ENCODE measurements around the gene QSOX1.
"Not testable (repeated sequence)": the region's sequence is repeated elsewhere in the genome, so short reads cannot be mapped to it uniquely, and the experiment has no call there.

Gene QSOX1, protein sequence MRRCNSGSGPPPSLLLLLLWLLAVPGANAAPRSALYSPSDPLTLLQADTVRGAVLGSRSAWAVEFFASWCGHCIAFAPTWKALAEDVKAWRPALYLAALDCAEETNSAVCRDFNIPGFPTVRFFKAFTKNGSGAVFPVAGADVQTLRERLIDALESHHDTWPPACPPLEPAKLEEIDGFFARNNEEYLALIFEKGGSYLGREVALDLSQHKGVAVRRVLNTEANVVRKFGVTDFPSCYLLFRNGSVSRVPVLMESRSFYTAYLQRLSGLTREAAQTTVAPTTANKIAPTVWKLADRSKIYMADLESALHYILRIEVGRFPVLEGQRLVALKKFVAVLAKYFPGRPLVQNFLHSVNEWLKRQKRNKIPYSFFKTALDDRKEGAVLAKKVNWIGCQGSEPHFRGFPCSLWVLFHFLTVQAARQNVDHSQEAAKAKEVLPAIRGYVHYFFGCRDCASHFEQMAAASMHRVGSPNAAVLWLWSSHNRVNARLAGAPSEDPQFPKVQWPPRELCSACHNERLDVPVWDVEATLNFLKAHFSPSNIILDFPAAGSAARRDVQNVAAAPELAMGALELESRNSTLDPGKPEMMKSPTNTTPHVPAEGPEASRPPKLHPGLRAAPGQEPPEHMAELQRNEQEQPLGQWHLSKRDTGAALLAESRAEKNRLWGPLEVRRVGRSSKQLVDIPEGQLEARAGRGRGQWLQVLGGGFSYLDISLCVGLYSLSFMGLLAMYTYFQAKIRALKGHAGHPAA

DNA sequence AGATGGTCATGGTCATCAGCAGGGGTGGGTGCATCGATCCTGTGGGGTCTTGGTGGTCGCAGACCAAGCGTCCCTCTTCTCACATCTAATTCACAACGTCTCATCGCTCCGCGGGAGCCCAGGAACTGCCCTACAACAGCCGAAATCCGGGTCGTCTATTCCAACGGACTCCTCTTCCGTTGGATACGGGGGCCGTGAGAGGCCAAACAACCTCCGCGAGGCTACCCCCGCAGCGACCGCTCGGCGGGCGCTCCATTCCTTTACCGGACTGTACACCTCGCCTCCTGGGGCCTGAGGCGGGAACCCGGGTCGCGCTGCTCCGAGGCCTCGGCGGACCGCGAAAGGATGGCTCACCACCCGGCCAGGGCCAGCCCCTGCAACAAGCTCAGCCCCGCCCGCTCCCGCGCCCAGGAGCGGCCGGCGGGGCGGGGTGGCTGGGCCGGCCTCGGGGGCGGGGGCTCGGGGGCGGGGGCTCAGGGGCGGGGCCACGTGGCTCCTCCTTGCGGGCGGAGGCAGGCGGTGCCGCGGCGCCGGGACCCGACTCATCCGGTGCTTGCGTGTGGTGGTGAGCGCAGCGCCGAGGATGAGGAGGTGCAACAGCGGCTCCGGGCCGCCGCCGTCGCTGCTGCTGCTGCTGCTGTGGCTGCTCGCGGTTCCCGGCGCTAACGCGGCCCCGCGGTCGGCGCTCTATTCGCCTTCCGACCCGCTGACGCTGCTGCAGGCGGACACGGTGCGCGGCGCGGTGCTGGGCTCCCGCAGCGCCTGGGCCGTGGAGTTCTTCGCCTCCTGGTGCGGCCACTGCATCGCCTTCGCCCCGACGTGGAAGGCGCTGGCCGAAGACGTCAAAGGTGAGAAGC, at the start of gene QSOX1:
TSS of gene QSOX1 (plus strand) at position 545 of the 857 bp plus-strand sequence. CDS start at position 584, 39 bp downstream.
- peak; percentile 89 for DNase-seq

DNA sequence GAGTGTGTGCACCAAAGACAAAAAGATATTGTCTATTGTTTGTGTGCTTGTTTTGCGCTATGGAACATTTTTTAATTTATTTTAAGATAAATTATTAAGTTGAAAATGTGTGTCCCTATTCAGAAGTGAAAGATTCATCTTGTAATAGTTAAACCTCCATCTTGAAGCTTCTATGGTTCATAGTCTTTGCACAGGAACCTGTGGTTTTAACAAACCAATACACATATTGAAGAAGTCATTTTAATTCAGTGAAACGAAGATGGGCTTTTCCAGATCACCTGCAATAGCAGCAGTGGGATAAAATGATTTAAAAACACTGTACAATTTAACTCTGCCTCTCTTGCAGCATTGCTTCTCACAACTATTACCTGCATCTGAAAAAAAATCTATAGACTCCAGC, 42.6 kb upstream of the QSOX1 start:
- DNase-seq: no peak

DNA sequence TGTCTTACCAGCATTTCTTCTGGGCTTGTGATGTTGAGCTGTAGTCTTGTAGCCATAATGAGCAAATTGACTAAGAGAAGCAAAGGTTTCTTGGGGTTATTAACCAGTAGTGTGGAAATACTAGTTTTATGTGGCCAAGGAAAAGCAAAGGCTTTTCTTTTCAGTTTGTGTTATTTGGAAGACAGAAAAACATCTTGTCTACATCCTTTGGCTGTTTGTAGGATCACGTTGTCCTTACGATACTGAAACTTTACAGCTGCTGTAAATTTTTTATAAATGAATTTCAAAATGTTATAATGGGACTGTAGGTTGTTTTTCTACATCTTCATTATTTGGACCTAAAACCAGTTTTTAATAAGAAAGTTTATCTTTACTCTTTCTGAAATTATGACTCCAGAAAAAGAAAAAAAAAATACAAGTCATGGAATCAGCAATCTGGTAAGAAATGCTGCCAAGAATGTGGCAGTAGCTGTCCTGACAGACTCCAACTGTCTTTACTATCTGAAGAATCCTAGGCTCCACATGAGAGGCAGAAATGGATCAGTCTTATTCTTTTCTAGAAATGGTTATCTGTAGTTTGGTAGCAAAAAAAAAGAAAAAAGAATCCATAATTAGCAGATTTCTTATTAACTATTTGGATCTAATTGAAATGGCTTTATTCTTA, 41.6 kb upstream of the QSOX1 start:
- DNase-seq: no peak

DNA sequence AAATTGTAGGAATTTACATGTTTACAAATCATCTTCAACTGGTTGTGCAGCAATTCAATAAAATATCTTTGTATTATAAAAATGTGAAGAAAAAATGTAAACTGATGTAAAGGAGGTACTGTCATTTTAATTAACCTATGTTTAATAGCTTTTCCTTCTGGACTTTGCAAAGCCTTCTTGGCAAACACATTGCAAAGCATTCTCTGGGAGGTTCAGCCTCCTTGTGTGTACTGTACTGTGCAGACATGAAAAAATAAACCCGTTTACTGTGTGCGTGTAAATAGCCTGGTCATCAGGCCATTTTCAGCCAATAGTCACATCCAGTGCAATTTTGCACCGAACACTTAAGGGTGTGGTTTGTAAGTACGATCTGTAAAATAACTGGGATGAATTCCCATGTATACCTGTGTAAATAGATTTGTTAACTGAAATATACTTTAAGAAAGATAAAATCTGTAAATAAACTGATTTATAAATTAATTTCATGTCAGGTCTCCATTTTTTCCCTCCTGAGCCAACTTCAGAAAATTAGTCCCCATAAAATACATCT, 40.2 kb upstream of the QSOX1 start:
- no peak for DNase-seq

DNA sequence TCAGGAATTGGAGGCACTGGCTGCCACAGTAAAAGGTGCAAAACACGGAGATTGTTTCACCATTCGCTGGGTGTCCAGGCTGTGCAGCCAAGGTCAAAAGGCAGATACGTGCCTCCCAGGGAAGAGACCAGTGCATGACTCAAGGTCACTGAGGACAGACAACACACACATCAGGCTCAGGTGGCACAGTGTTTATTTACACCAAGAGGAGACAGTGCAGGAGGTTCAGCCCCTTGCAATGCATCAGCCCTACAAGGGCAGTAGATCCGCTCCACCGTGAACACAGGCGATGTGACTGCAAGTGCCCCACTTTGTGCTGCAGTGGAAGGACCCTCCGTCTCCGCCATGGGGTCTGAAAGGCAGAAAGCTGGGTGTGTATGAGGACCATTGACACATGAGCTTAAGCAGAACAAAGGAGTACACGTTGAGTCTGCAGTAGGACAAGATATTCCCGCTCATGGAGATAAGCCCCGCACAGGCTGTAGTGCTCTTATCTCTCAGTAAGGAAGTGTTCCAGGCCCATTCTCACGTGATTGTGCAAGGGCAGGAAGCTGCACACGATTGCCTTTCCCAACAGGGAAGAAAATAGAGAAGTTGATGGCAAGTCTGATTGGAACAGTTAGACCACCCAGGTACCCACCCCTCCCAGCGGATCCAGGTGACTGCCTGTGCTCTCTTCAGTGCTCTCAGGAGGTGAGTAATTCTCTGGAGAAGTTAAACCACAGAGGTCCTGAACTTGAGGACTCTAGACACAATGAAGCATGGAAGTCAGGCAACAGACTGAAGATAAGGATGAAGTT, 37.5 kb upstream of the QSOX1 start:
- DNase-seq: no peak

DNA sequence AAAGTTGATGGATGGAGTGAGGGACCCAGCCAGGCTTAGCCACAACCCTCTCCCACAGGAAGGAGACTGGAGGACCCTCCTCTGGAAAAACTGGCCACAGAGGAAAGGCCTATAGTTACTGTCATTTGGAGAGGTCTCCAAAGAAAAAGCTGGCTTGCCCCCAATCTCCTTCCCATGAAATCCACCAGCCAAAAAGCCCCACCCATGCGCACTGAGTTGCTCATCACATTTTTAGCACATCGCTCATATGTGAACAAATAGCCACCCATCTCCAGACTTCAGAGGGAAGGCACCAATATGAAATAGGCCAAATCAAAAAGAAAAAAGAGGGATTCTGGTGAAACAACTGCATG, 36.9 kb upstream of the QSOX1 start:
- no peak for DNase-seq

DNA sequence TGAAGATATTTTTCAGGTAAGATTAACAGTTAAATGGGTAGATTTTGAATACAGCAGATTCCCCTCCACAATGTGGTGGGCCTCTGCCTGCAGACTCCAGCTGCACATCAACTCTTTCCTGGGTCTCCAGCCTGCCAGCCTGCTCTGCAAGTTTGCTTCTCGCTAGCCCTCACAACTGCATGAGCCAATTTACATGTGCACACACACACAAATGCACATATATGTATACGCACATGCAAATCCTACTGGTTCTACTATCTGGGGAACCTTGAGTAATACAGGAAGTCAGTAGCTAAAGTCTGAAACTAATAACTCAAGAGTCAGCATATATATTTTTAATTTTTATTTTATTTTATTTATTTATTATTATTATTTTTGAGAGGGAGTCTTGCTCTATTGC, 34.8 kb upstream of the QSOX1 start:
- no peak for DNase-seq

DNA sequence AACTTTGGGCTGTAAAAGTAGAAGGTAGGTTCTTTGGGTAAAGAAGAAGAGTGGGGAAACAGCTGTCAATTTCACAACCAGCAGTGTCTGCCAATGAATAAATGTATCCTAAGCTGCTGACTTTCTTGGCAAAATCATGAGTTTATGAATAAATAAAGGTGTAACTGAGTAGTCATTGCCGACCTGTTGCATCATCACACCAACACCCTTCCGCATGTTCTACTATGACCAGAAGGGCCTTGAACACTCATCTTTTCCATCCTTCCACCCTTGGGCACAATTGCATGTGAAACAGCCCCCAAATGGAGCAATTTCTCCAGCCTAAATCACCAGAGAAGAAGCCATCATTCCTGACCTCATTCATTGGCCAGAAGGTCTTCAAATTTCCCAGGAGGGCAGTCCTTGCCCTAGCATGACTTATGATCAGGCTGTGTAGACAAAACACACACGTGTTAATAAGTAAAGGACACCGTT, 31.2 kb upstream of the QSOX1 start:
- DNase-seq: no peak

DNA sequence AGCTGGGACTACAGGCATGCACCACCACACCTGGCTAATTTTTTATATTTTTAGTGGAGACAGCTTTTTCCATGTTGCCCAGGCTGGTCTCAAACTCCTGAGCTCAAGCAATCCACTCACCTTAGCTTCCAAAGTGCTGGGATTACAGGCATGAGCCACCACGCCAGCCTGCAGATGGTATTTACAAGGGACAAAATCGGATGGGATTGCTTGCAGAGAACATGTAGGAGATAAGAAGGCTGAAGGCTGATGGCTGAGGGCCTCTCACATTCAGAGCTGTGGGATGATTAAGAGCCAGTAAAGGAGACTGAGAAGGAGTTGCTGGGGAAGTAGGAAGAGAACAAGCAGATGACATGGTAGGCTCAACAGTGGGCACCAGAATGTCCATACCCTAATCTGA, 24.0 kb upstream of the QSOX1 start:
- no peak for DNase-seq

DNA sequence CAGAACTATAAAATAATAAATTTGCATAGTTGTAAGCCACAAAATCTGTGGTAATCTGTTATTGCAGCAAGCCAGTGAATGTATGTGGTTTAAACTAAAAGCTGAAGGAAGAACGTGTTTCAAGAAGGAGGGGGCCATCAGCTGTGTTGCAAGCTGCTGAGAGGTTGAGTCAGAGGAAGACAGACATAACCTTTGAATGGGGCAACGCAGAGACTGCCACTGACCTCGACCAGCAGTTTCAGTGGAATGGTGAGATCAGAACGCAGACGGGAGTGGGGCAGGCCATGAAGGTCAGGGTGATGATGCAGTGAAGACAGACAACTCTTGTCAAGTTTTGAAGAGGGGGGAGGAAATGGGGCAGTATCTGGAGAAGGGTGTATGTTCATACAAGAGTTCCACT, 23.2 kb upstream of the QSOX1 start:
- DNase-seq: peak; percentile 13

DNA sequence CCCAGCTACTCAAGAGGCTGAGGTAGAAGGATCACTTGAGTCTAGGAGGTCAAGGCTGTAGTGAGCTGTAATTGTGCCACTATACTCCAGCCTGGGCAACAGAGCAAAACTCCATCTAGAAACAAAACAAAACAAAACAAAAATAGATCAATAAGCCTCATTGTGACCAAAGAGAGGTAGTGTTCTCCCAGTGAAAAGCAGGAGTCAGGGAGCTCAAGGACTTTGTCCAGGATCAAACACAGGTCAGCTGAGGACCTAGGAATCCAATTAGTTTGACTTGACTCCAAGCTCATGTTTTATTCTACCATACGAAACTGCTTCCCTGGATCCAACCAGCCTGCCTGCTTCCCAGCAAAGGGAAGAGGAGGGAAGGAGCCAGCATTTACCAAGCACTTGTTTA, 21.5 kb upstream of the QSOX1 start:
- no peak for DNase-seq

DNA sequence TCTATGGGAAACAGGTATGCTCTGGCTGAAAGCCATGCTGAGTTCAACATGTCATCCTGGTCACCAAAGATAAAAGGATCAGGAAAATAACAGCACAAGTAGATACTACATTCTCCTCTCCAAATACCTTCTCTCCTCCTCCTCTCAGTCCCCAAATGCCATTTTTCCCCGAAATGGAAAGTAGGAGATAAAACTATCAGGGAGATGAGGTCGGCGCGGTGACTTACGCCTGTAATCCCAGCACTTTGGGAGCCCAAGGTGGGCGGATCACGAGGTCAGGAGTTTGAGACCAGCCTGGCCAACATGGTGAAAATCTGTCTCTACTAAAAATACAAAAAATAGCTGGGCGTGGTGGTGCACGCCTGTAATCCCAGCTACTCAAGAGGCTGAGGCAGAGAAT, 21.0 kb upstream of the QSOX1 start:
- not testable (repeated sequence) for DNase-seq

DNA sequence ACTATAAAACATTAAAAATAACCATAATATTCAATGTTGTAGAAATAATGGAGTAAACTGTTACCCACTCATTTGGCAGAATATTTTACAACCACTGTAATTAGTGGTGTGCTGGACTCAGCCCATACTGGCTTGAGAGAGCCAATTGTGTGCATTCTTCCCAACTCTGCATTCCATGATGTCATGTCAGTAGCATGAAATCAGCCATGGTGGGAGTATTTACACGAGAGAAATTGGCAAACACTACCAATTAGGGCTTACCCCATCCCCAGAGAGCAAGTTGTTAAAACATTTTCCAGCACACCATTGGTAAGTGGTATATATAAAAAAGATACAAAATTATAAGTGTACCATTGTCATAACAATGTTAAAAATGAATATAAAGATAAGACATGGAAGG, 19.1 kb upstream of the QSOX1 start:
- no peak for DNase-seq

DNA sequence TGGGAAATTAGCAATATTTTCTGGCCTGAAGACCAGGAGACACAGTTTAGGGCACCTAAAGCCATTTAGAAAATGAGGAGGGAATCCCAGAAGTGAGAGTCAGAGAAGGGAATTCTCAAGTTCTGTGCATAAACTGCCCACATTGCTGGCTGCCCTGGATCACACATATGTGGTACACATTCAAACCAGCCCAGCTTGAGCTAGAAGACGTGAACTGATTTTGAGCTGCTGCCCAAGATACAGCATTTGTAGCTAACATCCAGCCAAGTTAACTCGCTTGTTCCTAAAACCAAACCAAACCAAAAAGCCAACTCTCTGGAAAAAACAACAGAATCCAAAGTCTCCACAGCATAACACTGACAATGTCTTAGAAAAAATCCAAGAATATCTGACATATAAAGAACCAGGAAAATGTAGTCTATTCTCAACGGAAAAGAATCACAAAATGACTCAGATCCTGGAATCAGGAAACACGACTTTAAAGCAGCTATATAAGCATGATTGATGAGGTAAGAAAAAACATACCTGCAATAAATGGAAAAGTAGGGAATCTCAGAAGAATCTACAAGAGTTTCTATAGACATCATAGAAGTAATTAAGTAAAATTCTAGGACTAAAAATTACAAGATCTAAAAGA, 18.2 kb upstream of the QSOX1 start:
- no peak for DNase-seq

DNA sequence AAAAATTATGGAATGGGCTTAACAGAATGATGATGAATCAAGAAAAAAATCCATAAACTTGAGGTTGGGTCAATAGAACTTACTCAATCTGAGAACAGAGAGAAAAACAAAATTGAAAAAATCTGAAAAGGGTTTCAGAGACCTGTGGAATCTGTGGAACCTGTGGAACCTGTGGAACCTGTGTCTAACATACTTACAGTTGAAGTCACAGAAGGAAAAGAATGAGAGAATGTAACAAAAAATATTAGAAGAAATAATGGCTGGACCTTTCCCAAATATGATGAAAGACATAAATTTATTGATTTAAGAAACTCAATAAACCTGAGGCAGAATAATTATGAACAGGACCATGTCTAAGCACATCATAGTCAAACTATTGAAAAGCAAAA, 17.7 kb upstream of the QSOX1 start:
- no peak for DNase-seq

DNA sequence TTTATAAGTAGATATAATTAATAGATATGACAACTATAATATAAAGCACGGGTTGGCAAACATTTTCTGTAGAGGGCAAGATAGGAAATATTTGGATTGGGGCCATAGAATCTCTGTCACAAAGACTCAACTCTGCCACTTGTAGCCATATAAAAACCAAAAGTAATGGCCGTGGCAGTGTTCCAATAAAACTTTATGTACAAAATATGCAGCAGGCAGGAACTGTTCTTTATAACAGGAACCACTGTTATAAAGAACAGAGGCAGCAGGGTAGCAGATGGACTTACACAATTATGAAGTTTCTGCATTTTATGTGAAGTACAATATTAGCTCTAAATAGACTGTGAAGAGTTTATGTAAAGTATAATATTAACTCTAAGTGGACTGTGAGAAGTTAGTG, 16.9 kb upstream of the QSOX1 start:
- DNase-seq: no peak

DNA sequence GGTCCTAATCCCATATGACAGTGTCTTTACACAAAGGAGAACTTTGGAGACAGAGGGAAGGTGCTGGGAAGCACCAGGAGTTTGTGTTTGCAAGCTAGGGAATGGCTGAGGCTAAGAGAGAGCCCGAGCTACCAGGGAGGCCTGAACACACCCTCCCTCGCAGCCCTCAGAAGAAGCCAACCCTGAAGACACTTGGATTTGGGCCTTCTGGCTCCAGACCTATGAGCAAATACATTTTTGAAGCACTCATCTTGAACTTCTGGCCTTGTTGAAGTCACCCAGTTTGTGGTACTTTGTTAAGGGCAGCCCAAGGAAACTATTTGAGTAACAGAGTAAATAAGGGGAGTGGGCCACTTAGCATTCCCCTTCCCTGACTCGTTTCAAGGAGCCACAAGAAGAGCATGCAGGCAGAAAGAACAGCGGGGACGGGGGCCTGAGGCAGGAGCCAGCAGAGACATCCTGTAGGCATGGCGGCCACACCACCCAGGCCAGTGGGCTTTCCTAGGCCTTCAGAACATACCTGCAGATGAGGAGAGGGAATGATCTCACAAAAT, 13.2 kb upstream of the QSOX1 start:
- no peak for DNase-seq

DNA sequence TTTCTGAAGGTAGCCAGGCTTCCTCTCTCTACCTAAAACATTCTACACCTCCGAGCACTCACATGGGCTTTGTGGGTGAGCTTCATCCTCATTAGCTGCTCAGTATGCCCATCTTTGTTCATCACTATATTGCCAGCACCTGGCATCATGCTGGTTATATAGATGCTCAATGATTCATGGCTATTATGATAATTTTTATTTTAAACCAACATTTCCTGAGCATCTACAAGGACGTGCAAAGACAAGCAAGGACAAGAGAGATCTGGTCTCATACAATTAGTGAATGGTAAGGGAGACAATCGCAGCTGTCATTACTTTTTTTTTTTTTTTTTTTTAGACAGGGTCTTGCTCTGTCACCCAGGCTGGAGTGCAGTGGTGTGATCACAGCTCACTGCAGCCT, 11.3 kb upstream of the QSOX1 start:
- no peak for DNase-seq

DNA sequence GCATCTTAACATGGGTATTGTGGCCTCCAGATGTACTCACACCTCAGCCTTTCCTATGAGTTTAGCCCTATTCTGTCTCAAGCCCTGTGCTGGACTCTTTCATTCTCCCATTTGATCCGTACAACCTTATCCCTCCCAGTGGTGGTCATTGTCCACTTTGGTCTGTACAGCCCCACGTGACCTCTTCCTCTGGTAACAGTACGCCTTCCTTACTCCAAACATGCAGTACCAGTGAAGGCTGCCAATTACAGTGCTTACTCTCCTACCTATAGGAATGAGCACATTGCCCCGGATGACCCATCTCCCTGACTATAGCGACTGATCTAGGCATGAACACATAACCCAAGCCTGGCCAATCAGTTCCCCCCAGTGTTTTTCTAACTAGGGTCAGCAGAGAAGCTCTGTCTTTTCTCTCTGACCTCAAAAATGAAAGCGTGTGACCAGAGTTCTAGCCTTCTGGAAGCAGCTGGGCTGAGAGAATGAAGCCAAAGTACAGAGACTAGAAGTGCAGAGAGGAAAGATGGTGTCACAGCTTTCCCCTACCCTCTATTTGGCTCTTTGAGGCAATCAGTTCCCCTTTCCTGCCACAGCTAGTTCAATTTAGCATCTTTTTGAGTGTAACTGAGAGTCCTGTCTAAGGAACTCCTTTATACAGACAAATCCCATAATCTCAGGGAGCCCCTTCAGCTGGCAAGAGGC, 9.9 kb upstream of the QSOX1 start:
- DNase-seq: no peak

DNA sequence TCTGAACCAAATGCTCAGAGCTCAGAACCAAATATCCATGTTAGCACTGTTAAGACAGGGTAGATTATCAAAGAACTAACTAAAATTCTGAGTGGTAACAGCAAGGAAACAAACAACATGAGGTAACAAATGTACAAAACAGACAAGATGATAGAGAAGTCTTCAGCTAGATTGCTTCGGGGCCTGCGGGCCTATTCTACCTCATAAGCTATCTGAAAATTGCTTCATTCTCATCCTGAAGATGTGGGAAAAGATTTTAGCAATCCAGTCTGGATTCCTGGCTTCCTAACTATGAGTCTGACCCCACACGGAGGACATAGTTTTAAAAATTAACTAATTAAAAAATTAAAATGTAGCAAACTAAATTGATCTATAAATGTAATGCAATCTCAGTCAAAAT, 9.2 kb upstream of the QSOX1 start:
- DNase-seq: no peak
